Measurements from ENCODE around the gene SEZ6L.

The SEZ6L gene

DNA sequence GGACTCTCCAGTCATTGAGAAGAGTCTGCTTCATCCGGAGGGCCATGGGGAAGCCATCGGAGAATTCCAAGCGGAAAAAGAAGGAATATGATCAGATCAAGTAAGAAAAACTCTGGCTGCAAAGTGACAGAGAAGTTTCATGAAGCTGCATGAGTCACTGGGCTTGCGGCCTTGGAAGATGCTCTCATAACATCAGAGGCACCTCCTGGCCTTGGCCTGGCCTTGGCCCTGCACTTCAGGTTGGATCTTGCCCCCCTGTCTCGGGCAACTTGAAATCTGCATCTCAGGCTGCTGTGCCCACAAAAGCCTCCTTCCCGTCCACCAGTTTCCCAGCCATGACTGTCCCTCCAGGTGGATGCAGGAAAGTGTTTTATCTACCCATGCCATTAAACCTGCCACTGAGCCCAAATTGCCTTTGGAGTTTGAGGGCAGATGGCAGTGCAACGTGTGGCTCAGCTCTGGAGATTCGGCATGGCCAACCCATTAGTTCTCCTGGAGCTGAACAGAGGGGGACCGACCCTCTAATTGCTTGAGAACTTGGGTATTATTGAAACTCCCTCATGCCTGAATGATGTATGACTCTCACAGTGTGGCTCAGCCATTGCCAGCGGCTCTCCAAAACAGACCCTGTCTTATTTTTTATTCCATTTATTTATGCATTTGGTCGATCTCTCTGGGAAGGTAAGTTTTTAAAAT lies 66.7 kb downstream of the SEZ6L start:
- Histone ChIP-seq H3K9me3 (ENCODE audit: control insufficient read depth in 5 of 5, low read length in 5 of 5) (no peaks in the 10 kb centered on the region), H3K36me3 (ENCODE audit: control insufficient read depth in 5 of 5, insufficient read depth in 5 of 5, low read length in 5 of 5) (no peaks in the 10 kb centered on the region), H3K4me3 (ENCODE audit: low read depth in 1 of 5, low read length in 5 of 5) (no peak overlapping the region), H3K9ac (ENCODE audit: low read length in 5 of 5) (no peak overlapping the region), H3K27me3 (ENCODE audit: control insufficient read depth in 5 of 5, insufficient read depth in 4 of 5, low read length in 5 of 5) (peaks cover 4 to 26% (median 15%) of the 10 kb centered on the region in 5 donors), H3K4me1 (ENCODE audit: control insufficient read depth in 5 of 5, insufficient read depth in 5 of 5, low read length in 5 of 5) (no peaks in the 10 kb centered on the region), H3K27ac (ENCODE audit: low read depth, low read length) (no peak overlapping the region)

DNA sequence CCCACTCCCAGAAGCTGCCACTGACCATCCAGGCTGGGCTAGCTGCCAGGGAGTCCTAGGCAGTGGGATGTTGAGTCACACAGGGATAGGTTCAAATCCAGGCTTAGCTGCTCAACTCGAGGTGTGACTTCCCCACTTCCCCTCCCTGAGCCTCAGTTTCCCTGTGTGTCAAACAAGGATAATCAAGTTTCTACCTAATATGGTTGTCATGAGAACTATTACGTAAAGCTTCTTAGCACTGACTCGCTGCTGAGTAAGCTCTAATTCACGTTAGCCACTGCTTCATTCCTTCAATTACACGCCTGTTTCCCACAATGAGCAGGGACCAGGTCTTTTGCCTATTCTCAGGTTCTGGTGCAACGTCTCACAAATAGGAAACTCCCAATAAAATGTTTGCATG lies 67.7 kb downstream of the SEZ6L start:
- Histone ChIP-seq H3K27ac (ENCODE audit: low read depth, low read length) (no peak overlapping the region), H3K9me3 (ENCODE audit: control insufficient read depth in 5 of 5, low read length in 5 of 5) (no peaks in the 10 kb centered on the region), H3K4me3 (ENCODE audit: low read depth in 1 of 5, low read length in 5 of 5) (no peak overlapping the region), H3K36me3 (ENCODE audit: control insufficient read depth in 5 of 5, insufficient read depth in 5 of 5, low read length in 5 of 5) (no peaks in the 10 kb centered on the region), H3K9ac (ENCODE audit: low read length in 5 of 5) (no peak overlapping the region), H3K4me1 (ENCODE audit: control insufficient read depth in 5 of 5, insufficient read depth in 5 of 5, low read length in 5 of 5) (no peaks in the 10 kb centered on the region), H3K27me3 (ENCODE audit: control insufficient read depth in 5 of 5, insufficient read depth in 4 of 5, low read length in 5 of 5) (peaks cover 4 to 20% (median 10%) of the 10 kb centered on the region in 5 donors)

DNA sequence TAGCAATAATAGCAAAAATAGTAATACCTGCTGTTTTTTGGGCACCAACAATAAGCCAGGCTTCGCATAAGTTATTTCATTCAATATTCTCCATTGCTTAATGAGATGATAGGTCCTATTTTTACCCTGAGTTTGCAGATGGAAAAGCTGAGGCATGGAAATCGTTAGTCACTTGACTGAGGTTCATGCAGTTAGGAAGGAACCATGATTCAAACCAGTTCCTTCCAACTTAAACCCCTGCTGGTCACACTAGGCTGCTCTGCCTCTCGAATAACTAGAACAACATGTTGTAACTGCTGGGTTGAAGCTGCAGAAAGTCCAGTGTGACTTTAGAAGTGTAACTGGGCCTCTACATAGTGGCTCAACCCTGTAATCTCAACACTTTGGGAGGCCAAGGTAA lies 69.3 kb downstream of the SEZ6L start:
- no peaks in the 10 kb centered on the region for H3K4me1 ChIP-seq (ENCODE audit: control insufficient read depth in 5 of 5, insufficient read depth in 5 of 5, low read length in 5 of 5)
- H3K27me3 ChIP-seq (ENCODE audit: control insufficient read depth in 5 of 5, insufficient read depth in 4 of 5, low read length in 5 of 5): peaks cover 4 to 21% (median 8%) of the 10 kb centered on the region in 5 donors
- peaks cover 0 to 3% (median 3%) of the 10 kb centered on the region in 5 donors for H3K9me3 ChIP-seq (ENCODE audit: control insufficient read depth in 5 of 5, low read length in 5 of 5)
- H3K4me3 ChIP-seq (ENCODE audit: low read depth in 1 of 5, low read length in 5 of 5): no peak overlapping the region
- H3K9ac ChIP-seq (ENCODE audit: low read length in 5 of 5): no peak overlapping the region
- no peak overlapping the region for H3K27ac ChIP-seq (ENCODE audit: low read depth, low read length)
- H3K36me3 ChIP-seq (ENCODE audit: control insufficient read depth in 5 of 5, insufficient read depth in 5 of 5, low read length in 5 of 5): no peaks in the 10 kb centered on the region

DNA sequence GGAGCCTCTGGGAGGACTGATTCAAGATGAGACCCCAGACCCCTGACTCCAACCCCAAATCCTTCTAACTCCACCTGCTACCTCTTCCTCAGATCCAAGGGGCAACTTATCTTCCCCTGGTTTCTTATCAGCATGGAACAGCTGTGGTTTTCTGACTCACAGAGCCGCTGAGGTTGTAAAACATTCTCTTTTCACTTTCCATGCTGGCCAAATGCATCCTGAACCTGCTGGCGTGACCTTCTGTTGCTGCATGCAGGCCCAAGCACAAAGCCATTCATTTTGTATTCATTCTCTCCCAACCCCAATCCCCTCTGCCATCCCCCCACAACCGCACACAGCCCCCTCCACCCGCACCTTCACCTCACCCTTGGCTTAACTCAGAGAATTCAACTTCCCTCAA lies 70.3 kb downstream of the SEZ6L start:
- Histone ChIP-seq H3K9ac (ENCODE audit: low read length in 5 of 5) (no peak overlapping the region), H3K9me3 (ENCODE audit: control insufficient read depth in 5 of 5, low read length in 5 of 5) (peaks cover 0 to 3% (median 3%) of the 10 kb centered on the region in 5 donors), H3K36me3 (ENCODE audit: control insufficient read depth in 5 of 5, insufficient read depth in 5 of 5, low read length in 5 of 5) (no peaks in the 10 kb centered on the region), H3K27ac (ENCODE audit: low read depth, low read length) (no peak overlapping the region), H3K4me3 (ENCODE audit: low read depth in 1 of 5, low read length in 5 of 5) (no peak overlapping the region), H3K4me1 (ENCODE audit: control insufficient read depth in 5 of 5, insufficient read depth in 5 of 5, low read length in 5 of 5) (no peaks in the 10 kb centered on the region), H3K27me3 (ENCODE audit: control insufficient read depth in 5 of 5, insufficient read depth in 4 of 5, low read length in 5 of 5) (peaks cover 0 to 21% (median 5%) of the 10 kb centered on the region in 5 donors)

GRCh38 chr22:26241361-26241760 lies 72.1 kb downstream of the SEZ6L start:
- Histone ChIP-seq H3K27me3 (ENCODE audit: control insufficient read depth in 5 of 5, insufficient read depth in 4 of 5, low read length in 5 of 5) (peaks cover 0 to 21% (median 4%) of the 10 kb centered on the region in 5 donors), H3K4me3 (ENCODE audit: low read depth in 1 of 5, low read length in 5 of 5) (no peak overlapping the region), H3K9ac (ENCODE audit: low read length in 5 of 5) (no peak overlapping the region), H3K36me3 (ENCODE audit: control insufficient read depth in 5 of 5, insufficient read depth in 5 of 5, low read length in 5 of 5) (no peaks in the 10 kb centered on the region), H3K9me3 (ENCODE audit: control insufficient read depth in 5 of 5, low read length in 5 of 5) (peaks cover 0 to 3% (median 3%) of the 10 kb centered on the region in 5 donors), H3K4me1 (ENCODE audit: control insufficient read depth in 5 of 5, insufficient read depth in 5 of 5, low read length in 5 of 5) (no peaks in the 10 kb centered on the region), H3K27ac (ENCODE audit: low read depth, low read length) (no peak overlapping the region)

DNA sequence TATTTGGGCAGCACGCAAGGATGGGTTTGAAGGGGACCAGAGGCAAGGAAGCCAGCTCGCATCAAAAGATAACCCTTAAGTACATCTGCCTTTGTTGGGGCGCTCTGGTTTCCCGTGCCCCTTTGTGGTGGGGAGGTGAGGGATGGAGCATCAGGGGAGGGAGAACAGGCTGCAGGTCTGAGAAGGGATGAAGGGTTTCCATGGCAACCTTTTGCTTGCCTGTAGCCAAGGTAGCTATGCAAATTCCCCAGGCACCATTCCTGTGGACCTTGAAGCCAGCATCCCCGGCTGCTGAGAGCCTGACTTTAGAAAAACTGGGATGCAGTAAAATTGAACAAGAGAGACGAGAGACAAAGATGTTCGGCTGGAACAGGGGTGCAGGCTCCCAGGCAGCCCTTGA lies 75.7 kb downstream of the SEZ6L start:
- Histone ChIP-seq H3K36me3 (ENCODE audit: control insufficient read depth in 5 of 5, insufficient read depth in 5 of 5, low read length in 5 of 5) (no peaks in the 10 kb centered on the region), H3K27me3 (ENCODE audit: control insufficient read depth in 5 of 5, insufficient read depth in 4 of 5, low read length in 5 of 5) (peaks cover 0 to 8% (median 0%) of the 10 kb centered on the region in 5 donors), H3K9me3 (ENCODE audit: control insufficient read depth in 5 of 5, low read length in 5 of 5) (peaks cover 0 to 3% (median 3%) of the 10 kb centered on the region in 5 donors), H3K27ac (ENCODE audit: low read depth, low read length) (no peak overlapping the region), H3K4me3 (ENCODE audit: low read depth in 1 of 5, low read length in 5 of 5) (no peak overlapping the region), H3K4me1 (ENCODE audit: control insufficient read depth in 5 of 5, insufficient read depth in 5 of 5, low read length in 5 of 5) (no peaks in the 10 kb centered on the region), H3K9ac (ENCODE audit: low read length in 5 of 5) (no peak overlapping the region)

- Histone ChIP-seq H3K9ac (ENCODE audit: low read length in 5 of 5) (no peak overlapping the region), H3K27me3 (ENCODE audit: control insufficient read depth in 5 of 5, insufficient read depth in 4 of 5, low read length in 5 of 5) (peaks cover 0 to 6% (median 0%) of the 10 kb centered on the region in 5 donors), H3K27ac (ENCODE audit: low read depth, low read length) (no peak overlapping the region), H3K36me3 (ENCODE audit: control insufficient read depth in 5 of 5, insufficient read depth in 5 of 5, low read length in 5 of 5) (no peaks in the 10 kb centered on the region), H3K9me3 (ENCODE audit: control insufficient read depth in 5 of 5, low read length in 5 of 5) (peaks cover 0 to 3% (median 3%) of the 10 kb centered on the region in 5 donors), H3K4me1 (ENCODE audit: control insufficient read depth in 5 of 5, insufficient read depth in 5 of 5, low read length in 5 of 5) (no peaks in the 10 kb centered on the region), H3K4me3 (ENCODE audit: low read depth in 1 of 5, low read length in 5 of 5) (no peak overlapping the region)
Measured at GRCh38 chr22:26246552-26246951, 77.3 kb downstream of the SEZ6L start.

- Histone ChIP-seq H3K9ac (ENCODE audit: low read length in 5 of 5) (no peak overlapping the region), H3K4me1 (ENCODE audit: control insufficient read depth in 5 of 5, insufficient read depth in 5 of 5, low read length in 5 of 5) (no peaks in the 10 kb centered on the region), H3K27ac (ENCODE audit: low read depth, low read length) (no peak overlapping the region), H3K4me3 (ENCODE audit: low read depth in 1 of 5, low read length in 5 of 5) (no peak overlapping the region), H3K36me3 (ENCODE audit: control insufficient read depth in 5 of 5, insufficient read depth in 5 of 5, low read length in 5 of 5) (no peaks in the 10 kb centered on the region), H3K9me3 (ENCODE audit: control insufficient read depth in 5 of 5, low read length in 5 of 5) (peaks cover 0 to 3% (median 0%) of the 10 kb centered on the region in 5 donors), H3K27me3 (ENCODE audit: control insufficient read depth in 5 of 5, insufficient read depth in 4 of 5, low read length in 5 of 5) (peaks cover 0 to 6% (median 2%) of the 10 kb centered on the region in 5 donors)
Measured at GRCh38 chr22:26251869-26252268, 82.6 kb downstream of the SEZ6L start.

DNA sequence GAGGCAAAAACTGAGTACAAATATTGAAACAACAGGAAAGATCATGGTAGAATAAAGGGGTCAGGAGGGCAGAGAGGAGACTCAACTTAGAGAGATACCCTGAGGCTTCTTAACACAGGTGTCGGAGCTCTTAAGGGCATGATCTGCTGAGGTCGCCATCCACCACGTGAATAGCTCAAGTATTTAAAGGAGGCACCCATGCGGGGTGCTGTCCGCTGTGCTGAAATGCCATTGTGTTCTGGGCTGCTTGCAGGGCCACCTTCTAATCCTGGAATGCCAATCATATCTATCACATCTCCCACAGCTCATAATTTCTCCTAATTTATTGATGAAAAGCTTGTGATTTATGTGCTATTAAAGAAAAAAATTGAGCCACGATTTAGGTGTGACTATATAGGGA lies 90.2 kb downstream of the SEZ6L start:
- H3K9me3 ChIP-seq (ENCODE audit: control insufficient read depth in 5 of 5, low read length in 5 of 5): no peaks in the 10 kb centered on the region
- no peak overlapping the region for H3K4me3 ChIP-seq (ENCODE audit: low read depth in 1 of 5, low read length in 5 of 5)
- H3K4me1 ChIP-seq (ENCODE audit: control insufficient read depth in 5 of 5, insufficient read depth in 5 of 5, low read length in 5 of 5): no peaks in the 10 kb centered on the region
- H3K27me3 ChIP-seq (ENCODE audit: control insufficient read depth in 5 of 5, insufficient read depth in 4 of 5, low read length in 5 of 5): peaks cover 0 to 16% (median 13%) of the 10 kb centered on the region in 5 donors
- H3K36me3 ChIP-seq (ENCODE audit: control insufficient read depth in 5 of 5, insufficient read depth in 5 of 5, low read length in 5 of 5): no peaks in the 10 kb centered on the region
- no peak overlapping the region for H3K27ac ChIP-seq (ENCODE audit: low read depth, low read length)
- no peak overlapping the region for H3K9ac ChIP-seq (ENCODE audit: low read length in 5 of 5)

DNA sequence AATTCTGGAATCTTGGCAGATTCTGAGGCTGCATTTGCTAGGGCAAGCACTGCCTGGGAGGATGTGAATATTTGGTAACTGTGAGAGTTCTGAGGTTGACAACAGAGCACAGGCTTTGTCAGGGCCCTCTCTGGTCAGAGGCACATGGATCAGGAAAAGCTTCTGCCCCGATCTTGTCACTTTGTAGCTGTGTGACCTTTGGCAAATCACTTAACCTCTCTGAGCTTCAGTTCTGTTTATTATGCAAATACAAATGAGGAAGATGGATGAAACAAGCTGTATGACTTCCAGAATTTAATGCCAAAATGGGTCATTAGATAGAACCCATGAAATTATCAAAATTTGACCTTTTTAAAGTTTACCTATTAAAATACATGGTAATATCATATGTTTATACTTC lies 94.9 kb downstream of the SEZ6L start:
- H3K36me3 ChIP-seq (ENCODE audit: control insufficient read depth in 5 of 5, insufficient read depth in 5 of 5, low read length in 5 of 5): no peaks in the 10 kb centered on the region
- H3K4me3 ChIP-seq (ENCODE audit: low read depth in 1 of 5, low read length in 5 of 5): no peak overlapping the region
- no peaks in the 10 kb centered on the region for H3K4me1 ChIP-seq (ENCODE audit: control insufficient read depth in 5 of 5, insufficient read depth in 5 of 5, low read length in 5 of 5)
- no peaks in the 10 kb centered on the region for H3K9me3 ChIP-seq (ENCODE audit: control insufficient read depth in 5 of 5, low read length in 5 of 5)
- peaks cover 0 to 25% (median 13%) of the 10 kb centered on the region in 5 donors for H3K27me3 ChIP-seq (ENCODE audit: control insufficient read depth in 5 of 5, insufficient read depth in 4 of 5, low read length in 5 of 5)
- H3K9ac ChIP-seq (ENCODE audit: low read length in 5 of 5): no peak overlapping the region
- H3K27ac ChIP-seq (ENCODE audit: low read depth, low read length): no peak overlapping the region

All from subcutaneous abdominal adipose tissue (tissue), 5 donors.